HG02763 (cell line): ENCODE data around the gene HTRA3.

ENCODE experiments used
- ATAC-seq: cut with Tn5 transposase; IDR thresholded peaks from one replicate; pipeline ENCODE4 v1.9.1; 2021; ENCODE audit warnings: mild to moderate bottlenecking, moderate library complexity; ENCODE audit not compliant: unreplicated experiment

The HTRA3 gene

DNA sequence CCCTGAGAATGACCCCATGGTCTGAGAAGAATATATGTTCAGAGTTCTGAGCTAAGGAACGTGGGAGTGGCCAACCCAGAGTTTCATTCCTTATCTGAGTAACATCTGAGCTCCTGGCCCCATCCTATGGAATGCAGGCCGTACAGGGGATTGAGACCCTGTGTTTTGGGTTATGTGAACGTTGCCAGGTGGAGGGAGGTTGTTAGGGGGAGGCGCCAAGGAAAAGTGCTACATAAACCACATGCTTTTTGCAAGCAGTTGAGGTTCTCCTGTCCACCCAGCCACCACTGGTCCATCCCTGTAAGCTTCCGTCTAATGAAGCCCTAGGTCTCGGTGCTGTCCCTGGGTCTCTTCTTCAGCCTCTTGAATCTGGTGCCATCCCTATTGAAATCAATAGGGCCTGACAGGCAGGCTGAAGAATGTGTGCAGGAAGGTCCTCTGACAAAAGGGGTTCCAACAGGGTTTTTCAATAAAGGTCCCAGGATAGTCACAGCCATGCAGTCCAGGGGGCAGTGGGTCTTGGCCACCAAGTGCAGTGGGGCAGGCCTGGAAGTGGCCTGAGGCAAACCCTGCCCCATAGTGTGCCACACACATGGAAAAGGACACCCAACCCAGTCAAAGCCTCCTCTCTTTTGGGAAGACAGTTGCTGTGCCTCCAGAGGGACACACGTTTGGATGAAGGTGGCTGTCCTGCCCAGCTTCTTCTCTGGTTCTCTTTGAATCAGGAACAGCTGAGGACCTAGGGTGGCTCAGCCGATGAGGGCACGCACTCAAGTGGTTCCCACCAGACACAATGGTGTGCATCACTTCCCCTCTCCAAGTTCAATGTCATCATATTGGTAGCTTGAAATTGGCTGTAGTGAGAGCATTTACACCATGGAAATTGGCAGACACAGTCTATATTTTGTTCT, 53.5 kb downstream of the HTRA3 start:
- no peak for ATAC-seq

DNA sequence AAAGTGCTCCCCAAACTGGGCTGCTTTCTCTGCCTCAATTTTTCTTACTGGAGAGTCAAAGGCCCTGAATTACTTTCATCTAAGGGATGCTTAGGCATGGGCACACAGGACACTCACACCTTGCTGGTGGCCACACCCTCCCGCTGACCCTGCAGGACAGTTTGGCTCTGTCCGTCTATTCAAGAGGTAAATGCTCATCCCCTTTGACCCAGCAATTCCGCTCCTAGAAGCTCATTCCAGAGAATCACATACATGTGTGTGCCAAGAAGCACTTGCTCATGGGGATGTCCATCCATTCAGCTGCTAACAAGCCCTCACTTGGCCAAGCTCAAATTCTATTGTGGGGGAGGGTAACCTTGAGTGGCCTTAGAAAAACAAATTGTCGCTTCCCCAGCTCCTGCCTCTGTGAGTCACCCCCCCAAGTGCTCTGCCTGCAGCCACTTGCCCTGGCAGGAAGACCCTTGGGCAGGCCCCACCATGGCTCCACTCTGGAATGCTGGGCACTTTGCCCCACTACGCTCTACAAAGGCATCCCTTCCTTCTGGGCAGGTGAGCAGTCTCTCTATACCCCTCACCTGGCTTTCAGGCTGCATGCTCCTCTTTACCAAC, 54.5 kb downstream of the HTRA3 start:
- ATAC-seq, result no peak

DNA sequence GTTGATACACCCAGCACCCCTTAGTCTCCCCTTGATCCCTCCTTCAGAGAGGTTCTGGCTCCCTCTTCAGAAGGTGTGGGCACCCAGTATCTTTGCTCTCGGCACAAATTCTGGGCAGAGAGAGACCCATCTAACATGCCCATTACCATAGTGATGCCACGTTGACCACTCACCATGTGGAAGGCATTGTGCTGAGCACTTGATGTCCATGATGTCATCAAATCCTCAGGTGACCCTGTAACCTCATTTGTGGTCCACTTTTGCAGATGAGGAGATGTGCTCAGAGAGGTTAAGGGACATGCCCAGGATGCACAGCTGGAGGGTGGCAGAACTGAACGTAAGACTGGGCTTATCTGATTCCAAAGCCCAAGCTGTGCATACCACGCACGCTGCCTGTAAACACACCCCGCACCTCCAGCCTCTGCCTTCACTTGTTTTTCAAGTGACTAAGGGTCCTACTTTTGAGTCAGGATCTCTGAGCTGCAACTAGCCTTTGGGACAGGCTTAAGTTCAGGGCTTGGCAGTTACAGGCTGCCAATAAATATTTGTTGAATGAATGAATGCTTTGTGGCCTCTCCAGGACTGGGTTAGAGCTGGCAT, 55.2 kb downstream of the HTRA3 start:
- ATAC-seq, result no peak

DNA sequence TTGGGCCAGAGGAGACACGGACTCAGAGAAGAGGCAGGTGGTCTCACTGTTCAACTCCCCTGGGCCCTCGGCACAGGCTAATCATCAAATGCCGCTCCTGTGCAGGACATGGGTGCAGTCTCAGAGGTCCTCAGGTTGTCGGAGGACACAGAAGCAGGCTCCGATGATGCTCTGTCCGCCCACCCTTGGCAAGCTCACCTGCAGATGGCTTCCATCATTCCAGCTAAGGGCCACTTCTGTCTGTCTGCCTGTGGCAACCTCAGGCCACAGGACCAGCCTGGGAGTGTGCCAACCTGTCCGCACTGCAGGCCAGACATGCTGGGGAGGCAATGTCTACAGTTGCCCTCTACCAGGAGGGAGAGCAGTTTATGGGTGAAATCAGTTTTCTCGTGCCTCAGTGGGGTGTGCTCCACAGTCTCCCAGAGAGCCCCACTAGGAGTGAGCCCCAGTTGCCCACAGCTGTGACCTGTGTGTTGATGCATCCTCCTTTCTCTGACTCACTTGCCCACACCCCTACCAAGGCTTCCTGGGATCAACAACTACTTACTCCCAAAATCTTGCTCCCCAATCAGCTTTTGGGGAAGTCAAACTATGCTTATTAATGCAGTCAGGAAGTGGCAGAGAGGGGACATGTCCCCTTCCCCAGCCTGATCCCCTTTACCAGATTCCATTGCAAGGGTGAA, 55.9 kb downstream of the HTRA3 start:
- ATAC-seq, result no peak

DNA sequence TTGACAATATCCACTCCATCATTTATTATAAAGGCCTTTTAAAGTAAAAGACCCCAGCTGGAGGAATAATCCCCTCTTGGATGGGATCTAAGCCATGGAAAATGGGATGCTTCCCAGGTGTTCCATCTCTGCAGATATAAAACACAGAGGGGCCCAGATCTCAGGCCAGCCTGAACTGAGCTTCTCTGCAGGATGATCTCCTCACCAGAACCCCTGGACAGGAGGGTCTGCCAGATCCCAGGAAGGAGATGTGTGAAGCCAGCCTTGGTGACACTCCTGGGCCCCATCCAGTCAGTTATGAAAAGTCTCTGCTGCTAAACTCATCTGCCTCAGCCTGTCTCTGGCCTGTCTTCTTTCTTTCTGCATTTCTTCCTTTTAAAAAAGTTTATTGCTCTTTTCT, 56.7 kb downstream of the HTRA3 start:
- ATAC-seq, result no peak

DNA sequence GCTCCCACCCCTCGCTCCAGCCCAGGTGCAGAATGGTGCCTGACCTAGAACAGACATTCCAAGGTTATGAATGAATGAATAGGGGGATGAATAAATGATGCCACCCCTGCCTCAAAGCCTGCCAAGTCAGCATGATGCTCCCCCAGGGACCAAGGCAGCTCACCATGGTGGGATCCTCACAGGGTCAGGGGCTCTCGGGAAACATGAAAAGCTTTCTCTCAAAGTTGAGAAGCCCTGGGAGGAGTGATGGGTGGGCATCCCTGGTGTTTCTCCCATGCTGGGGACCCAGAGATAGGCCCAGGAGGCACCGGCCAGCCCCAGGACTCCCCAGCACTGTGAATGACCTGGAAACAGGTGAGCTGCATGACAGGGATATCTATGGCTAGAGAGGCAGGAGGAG, 58.9 kb downstream of the HTRA3 start:
- no peak for ATAC-seq

DNA sequence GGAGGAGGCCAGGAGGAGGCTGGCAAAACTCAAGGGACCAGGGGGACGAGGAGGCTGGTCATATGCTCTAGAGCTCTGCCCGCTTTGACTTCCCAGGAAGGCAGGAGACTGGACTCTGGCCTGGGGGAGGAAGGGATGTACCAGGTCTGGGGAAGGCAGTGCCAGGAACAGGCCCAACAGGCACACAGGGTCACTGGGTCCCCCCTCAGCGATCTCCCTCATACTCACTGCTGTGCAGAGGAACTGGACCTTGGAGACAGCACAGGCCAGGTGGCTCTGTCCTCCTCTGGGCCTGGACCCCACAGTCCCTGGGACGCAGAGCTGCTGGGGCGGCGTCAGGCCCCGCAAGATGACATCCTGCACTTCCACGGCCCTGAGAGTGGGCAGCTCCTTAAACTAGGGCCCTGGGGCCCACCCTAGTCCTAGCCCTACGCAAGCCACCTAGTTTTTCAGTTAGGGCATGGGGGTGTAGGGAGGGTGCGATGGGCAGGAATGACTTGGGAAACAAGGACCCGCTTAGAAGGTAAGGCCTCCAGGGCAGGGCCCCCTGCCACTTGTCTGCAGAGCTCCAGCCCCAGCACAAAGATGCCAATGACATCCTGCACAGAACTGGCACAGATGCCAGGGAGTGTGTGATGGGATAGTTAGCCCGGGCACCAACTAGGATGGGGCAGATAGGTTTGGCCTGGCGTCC, 59.5 kb downstream of the HTRA3 start:
- no peak for ATAC-seq

DNA sequence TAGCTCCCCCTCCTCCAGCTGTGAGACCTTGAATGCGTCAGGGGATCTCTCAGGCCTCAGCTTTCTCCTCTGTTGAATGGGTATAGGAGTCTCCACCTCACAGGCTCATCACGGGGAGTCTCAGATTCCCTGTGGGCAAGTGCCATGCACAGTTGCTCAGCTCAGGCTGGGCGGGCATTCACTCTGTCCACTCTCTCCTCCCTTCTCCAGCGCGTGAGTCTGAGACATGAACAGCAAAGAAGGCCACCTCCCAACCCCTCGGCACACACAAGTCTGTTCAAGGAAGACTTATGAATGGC, 60.0 kb downstream of the HTRA3 start:
- no peak for ATAC-seq

DNA sequence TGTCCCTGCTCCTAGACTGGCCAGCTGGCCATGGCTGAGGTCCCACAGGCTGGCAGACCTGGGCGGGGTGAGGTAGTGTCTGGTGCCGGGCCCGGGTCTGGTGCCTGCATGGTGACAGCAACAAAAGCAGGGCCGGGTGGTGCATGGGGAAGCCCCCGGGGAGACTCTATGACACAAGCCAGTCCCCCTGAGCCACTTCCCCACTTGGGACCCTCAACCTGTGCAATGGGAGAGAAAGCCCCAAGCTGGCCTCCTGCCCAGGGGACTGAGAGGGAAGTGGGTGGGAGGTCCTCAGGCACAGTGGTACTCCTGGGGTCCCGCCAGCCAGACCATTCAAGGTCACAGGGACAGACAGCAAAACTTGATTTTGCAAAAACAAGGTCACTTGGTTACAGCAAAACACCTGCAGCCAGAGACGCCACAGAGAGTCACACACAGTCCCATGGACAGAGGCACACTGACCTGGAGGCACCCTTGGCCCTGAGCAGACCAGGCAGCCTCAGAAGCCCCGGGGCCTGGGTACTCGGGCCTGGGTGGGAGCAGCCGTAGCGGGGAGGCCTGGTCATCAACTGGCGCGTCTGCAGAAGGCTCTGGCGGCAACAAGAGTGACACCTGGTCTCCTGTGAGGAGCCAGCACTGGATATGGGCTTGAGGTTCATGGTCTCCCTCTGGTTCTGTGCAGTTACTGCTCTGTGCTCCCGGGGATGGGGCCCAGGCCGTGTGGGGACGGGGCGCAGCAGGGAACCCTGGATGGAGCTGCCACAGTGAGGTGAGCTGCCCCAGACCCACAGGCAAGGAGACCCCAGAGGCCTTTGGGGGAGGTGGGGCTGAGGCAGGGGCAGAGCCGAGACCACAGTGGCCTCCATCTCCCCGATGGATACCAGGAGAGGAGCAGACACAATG, 60.6 kb downstream of the HTRA3 start:
- ATAC-seq, result no peak

DNA sequence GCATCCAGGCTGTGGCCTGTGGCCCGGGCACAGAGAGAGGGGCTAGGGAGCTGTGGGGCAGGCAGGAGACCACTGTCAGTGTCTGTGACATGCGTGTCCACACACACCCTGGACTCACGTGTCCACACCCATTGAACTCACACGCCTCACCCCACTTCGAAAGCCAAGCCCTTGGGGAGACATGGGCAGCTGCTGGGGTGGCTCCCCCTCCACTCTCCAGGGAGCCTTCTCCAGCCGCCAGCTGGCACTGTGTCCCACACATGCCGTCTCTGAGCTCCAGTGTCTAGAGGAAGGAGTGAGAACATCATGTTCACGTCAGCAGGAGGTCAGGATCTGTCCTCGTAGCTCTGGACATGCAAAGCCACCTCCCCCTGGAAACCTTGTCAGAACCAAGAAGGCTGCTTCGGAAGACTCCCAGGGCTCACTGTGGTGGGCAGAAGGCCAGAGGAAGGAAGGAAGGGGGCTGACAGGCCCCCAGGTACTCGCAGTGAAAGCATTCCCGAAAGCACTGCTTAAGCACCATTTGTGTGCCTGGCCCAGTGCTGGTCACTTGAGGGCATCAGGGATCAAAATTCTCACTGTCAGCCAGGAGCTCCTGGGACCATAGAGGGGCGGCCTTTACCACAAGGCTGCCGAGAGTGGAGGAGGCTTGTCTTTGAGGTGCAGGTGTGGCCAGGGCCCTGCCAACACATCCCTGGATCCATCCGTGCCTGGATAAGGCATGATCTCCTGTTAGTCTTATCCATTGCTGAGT, 61.4 kb downstream of the HTRA3 start:
- ATAC-seq, result no peak

DNA sequence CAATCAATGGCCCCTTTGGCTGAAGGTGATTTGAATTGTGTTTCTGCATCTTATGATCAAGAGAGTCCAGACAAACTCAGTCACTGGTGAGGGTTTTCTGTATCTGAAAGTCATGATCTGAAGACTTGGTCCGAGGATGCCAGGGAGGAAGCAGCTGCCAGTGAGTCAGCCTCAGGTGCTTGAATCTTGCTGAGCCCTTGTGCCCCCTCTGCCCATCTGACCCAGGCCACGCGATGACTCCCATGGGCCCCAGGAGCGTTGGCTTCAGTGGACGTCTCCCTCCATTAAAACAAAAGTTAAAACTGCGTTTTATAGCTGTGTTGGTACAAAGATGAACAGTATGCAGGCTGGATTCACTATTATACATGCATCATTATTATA, 62.0 kb downstream of the HTRA3 start:
- ATAC-seq, result no peak

DNA sequence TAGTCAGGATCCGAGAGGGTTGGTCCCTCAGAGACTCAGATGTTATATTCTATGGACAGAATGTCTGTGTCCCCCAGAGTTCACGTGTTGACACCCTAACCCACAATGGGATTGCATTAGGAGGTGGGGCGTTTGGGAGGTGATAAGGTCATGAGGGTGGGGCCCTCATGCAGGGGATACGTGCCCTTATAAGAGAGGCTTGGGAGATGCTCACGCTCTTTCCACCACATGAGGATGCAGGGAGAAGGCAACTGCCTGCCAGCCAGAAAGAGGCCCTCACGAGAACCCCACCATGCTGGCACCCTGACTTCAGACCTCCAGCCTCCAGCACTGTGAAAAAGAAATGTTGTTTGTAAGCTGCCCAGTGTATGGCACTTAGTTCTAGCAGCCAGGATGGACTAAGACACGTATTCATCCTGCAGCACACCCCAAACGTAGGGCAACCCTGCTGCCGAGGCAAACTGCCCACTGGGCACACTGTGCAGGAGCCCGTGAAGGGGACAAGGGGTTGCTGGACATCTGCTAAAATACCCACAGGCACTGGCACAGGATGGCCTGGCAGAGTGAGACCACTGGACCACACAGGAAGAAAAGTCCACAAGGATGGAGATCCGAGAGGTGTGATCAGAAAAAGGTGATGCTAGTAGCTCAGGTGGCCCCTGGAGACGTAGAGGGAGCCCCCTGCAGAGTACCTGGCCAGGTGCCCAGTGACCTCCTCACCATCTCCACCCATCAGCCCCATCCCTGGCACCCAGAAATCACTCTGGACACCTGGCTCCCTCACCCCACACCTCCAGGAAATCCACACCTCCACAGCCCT, 62.7 kb downstream of the HTRA3 start:
- no peak for ATAC-seq

DNA sequence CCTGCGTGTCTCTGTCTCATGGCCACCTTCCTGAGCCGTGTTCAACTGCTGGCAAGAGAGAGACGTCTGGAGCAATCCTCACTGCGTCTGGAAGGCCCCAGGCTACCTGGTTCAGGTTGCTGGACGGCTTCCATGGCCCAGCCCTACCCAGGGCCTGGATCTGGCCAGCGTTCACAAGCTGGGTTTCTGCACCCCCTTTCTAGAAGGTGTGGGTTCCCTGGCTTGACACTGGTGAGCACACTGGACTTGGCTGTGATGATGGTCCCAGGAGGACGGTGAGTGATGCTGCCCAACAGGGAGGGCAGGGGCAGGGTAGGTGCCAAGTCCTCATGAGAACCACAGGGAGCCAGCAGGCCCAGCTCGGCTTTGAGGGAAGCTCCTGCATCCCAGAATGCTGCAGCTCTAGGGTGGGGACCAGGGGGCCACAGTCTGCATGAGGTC, 63.4 kb downstream of the HTRA3 start:
- no peak for ATAC-seq

DNA sequence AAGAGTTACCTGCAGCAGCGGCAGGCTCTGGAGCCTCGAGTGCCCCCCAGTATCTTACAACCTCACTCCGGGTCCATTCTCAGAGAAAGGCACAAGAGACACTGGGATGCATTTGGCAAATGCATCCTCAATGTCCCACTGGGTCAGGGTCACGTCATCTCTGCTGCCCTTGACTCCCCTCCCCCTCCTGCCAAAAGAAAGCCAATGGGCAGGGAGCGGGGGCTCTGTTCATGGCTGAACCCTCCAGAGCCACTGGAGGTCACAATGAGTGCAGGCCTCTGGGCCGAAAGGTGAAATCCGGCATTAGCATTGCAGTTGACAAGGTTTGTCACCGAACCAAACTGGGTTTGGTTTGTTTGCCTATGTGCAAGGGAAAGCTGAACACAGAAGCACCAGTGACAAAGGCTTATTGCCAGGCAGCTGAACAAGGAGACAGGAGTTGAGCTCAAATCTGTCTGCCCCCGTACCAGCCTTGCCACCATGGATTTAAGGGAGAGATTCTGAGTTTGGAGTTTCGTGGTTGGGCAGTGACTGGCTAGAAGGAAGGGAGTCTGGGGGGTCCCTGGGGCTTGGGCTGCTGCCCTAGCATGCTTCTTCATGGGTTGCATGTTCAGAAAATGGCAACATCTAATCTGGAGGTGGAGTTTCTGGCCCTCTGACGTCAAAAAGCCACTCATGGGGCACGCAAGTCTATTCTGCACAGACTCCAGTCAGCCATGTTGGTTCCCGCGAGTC, 64.3 kb downstream of the HTRA3 start:
- ATAC-seq, result no peak

DNA sequence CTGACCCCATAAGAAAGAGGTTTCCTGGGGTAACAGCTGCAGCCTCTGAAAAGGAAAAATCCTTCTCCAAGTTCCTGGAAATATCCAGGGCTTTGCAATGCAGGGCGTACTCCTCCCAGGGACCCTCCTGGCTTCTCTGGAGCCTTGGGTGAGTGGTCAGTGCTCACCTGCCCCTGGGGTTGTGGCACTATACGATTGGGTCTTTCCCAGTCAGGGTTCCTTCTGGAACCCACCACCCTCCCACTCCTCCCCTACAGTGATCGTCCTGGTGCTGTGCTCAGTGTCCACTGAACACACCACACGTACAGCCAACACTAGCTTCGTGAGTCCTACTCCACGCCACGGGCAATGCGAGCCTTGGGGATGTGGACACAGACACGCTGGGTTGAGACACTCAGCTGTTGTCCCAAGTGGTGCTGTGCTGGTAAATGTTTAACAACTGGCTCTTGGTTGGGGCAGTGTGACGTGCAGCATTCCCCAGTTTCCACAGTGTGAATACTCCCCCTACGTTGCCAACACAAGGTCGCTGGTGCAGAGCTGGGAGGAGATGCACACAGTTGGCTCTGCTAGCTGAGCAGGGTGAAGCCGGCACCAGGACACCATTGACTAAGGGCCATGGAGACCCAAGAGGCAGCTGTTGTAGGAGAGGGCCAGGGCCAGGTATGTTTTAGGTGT, 65.4 kb downstream of the HTRA3 start:
- no peak for ATAC-seq

DNA sequence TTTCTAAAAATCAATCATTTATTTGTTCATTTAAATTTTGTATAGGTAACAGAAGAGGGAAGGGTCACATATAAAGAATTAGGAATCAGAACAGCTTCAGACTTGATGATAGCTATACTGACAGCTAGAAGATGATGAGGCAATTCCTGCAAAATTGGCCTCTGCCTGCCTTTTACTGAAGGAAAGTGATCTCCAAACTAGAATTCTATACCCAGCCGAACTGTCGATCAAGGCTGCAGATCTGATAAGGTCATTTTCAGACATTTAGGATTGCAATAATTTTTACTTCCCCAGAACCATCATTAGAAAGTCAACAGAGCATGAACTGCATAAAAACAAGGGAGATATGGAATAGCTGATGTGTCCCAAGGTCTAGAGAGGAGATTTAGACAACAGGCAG, 66.3 kb downstream of the HTRA3 start:
- no peak for ATAC-seq

DNA sequence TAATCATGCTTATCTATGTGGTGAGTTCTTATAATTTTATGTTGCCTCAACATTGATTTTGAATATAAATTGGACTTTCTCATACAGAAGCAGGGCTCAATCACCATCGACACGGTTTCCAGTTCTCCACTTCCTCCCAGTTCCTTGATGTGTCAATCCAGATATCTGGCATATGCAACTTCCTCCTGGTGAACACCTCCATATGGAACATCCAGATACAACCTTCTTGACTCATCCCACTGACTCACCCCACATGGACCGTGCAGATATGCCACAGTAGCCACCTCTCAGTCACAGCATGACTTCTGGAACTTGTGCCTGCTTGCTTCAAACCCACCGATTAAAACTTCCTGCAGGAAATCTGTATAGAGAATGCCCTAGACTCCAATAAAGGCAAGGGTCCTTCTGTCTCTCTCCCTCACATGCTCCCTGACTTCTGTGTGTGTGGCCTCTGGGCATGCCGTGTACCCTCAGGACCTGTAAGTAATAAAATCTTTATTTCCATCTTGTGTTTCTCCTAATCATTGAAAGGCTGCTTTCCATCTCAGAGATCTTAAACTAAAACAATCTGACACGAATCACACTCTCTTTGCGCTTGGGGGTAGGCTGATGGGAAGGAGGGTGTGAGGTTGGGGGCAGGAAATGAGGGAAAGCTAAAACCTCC, 67.0 kb downstream of the HTRA3 start:
- no peak for ATAC-seq
